ENCODE measurements around the gene ENTPD8.

- TF ChIP-seq CTCF (IDR thresholded peaks at IDR 0.05), result no peak
- TF ChIP-seq EZH2 (IDR thresholded peaks at IDR 0.05), result no peak
Observed at GRCh38 chr9:137447722-137448601, 6.8 kb upstream of the ENTPD8 start.

Measured in neural progenitor cell (in vitro differentiated cells).